T-cell (primary cell): Measurements from ENCODE around the gene CYP2F1. TPM values are rescaled to one million over a fixed set of nuclear protein-coding genes. Genes with fewer than 3 reads are reported as not detected.
A peak's percentile ranks its signal among the peaks of the same experiment; 100 is the strongest.
"Not testable (repeated sequence)": the region's sequence is repeated elsewhere in the genome, so short reads cannot be mapped to it uniquely, and the experiment has no call there.

Experiments
- ATAC-seq, 4 experiments: fragments of 200-7000 bp in 3 of 4; fragments of 150-1000 bp in 1 of 4; cut with Tn5 transposase; replicated peaks in 1 of 4; 1 replicate in 3 of 4; 2 replicates in 1 of 4; pipeline ENCODE4 v1.10.0; 2021; ENCODE audit warnings: moderate library complexity in 3 of 4, mild to moderate bottlenecking in 2 of 4, moderate number of reproducible peaks in 1 of 4
- CTCF ChIA-PET, 2 donors: fragments of 300-600 bp; sonication (Branson Sonifier 250); formaldehyde crosslinking; loops; one replicate each; lab custom pipeline; 2022; ENCODE audit warnings: antibody characterized with exemption in 2 of 2; lab: Charles Lee
- POLR2A ChIA-PET, 2 donors: fragments of 300-600 bp; sonication (Branson Sonifier 250); formaldehyde crosslinking; loops; one replicate each; lab custom pipeline; 2022; ENCODE audit warnings: antibody characterized with exemption in 2 of 2; lab: Charles Lee
- DNase-seq, 35 experiments: peaks; one replicate each; pipeline versions ENCODE4 v3.0.0 to v3.0.0-alpha.2; 2013 to 2023
- H3K27ac ChIP-seq: one replicate; pipeline ENCODE4 v1.5.1; 2013; ENCODE audit warnings: low read length
- H3K27me3 ChIP-seq, 2 experiments: replicated peaks in 1 of 2; 1 replicate in 1 of 2; 2 replicates in 1 of 2; pipeline versions ENCODE4 v1.6.1 to v1.7.0; 2013; ENCODE audit warnings: low read length in 1 of 2, mixed read lengths in 1 of 2; ENCODE audit not compliant: control insufficient read depth in 2 of 2, insufficient read depth in 2 of 2; ENCODE audit errors: extremely low read depth in 1 of 2
- H3K36me3 ChIP-seq, 2 donors: 1 replicate in 1 of 2; 2 replicates in 1 of 2; pipeline versions ENCODE4 v1.6.1 to v1.7.0; 2013; ENCODE audit warnings: low read length in 1 of 2; ENCODE audit not compliant: control insufficient read depth in 2 of 2, insufficient read depth in 1 of 2; ENCODE audit errors: extremely low read depth in 1 of 2
- H3K4me1 ChIP-seq, 2 experiments: 1 replicate in 1 of 2; 2 replicates in 1 of 2; pipeline versions ENCODE4 v1.6.1 to v1.7.0; 2013; ENCODE audit warnings: low read length in 2 of 2, mixed read lengths in 1 of 2; ENCODE audit not compliant: insufficient read depth in 2 of 2, control insufficient read depth in 1 of 2; ENCODE audit errors: extremely low read depth in 1 of 2
- H3K4me3 ChIP-seq, 2 donors: 1 replicate in 1 of 2; 2 replicates in 1 of 2; pipeline versions ENCODE4 v1.5.1 to v1.7.0; 2013; ENCODE audit warnings: mild to moderate bottlenecking in 2 of 2, low read length in 1 of 2, moderate library complexity in 1 of 2; ENCODE audit not compliant: control insufficient read depth in 1 of 2; ENCODE audit errors: extremely low read depth in 1 of 2
- H3K9me3 ChIP-seq: 2 replicates; pipeline ENCODE4 v1.7.0; 2013
- H3K27ac Mint-ChIP-seq, 2 donors: one replicate each; pipeline ENCODE4 v1.8.0; 2020 to 2021; ENCODE audit warnings: mild to moderate bottlenecking in 2 of 2, mixed read lengths in 2 of 2
- H3K27me3 Mint-ChIP-seq, 2 donors: one replicate each; pipeline ENCODE4 v1.8.0; 2021 to 2022; ENCODE audit warnings: mixed read lengths in 2 of 2
- H3K36me3 Mint-ChIP-seq: one replicate; pipeline ENCODE4 v1.8.0; 2021; ENCODE audit warnings: mixed read lengths
- H3K4me1 Mint-ChIP-seq, 3 donors: one replicate each; pipeline ENCODE4 v1.8.0; 2020 to 2022; ENCODE audit warnings: mixed read lengths in 3 of 3, mild to moderate bottlenecking in 1 of 3
- H3K4me3 Mint-ChIP-seq, 3 donors: one replicate each; pipeline ENCODE4 v1.8.0; 2020 to 2022; ENCODE audit warnings: mild to moderate bottlenecking in 3 of 3, mixed read lengths in 3 of 3, moderate library complexity in 3 of 3
- H3K9me3 Mint-ChIP-seq, 3 donors: one replicate each; pipeline ENCODE4 v1.8.0; 2020 to 2022; ENCODE audit warnings: mixed read lengths in 3 of 3
- WGBS: methylation state at CpG from one replicate; pipeline ENCODE4 v1.1.5; 2013; ENCODE audit warnings: missing lambda C conversion rate; ENCODE audit not compliant: insufficient coverage; 5-methylcytosine and 5-hydroxymethylcytosine counted together
- total RNA-seq, 35 experiments: library from RNA in 6 of 35; stranded (reverse) in 6 of 35; fragments of 120-200 nt in 1 of 35; gene quantifications; one replicate each; pipeline versions ENCODE4 v1.2.1 to v1.2.4 and lab custom pipeline; 2013 to 2026

CYP2F1 gene
- total RNA-seq, 5 donors from 2014 or later (not counting 1 experiment from before 2014, with no cell fraction given): 0.83 to 1.3 TPM; not detected in 3

GRCh38 chr19:41122846-41123245 is 8.6 kb downstream of the CYP2F1 start:
- POLR2A ChIA-PET, H3K27ac ChIP-seq, H3K27me3 Mint-ChIP-seq, DNase-seq, H3K4me3 Mint-ChIP-seq, H3K9me3 ChIP-seq, CTCF ChIA-PET, ATAC-seq, H3K36me3 Mint-ChIP-seq, H3K36me3 ChIP-seq, H3K4me3 ChIP-seq, H3K9me3 Mint-ChIP-seq, H3K27me3 ChIP-seq: not testable (repeated sequence)
- peaks cover 47 to 50% (median 47%) of the 10 kb centered on the region in 3 donors for H3K4me1 Mint-ChIP-seq
- peaks cover 4 to 40% of the 10 kb centered on the region in 2 experiments for H3K4me1 ChIP-seq
- WGBS: 89% methylated on average over 7 of the region's 13 CpGs
- peak overlapping the region; percentile 57 to 75 for H3K27ac Mint-ChIP-seq

- Mint-ChIP-seq H3K27me3 (no peaks in the 10 kb centered on the region), H3K9me3 (no peaks in the 10 kb centered on the region), H3K36me3 (no peaks in the 10 kb centered on the region), H3K4me3 (no peak overlapping the region), H3K4me1 (peaks cover 51 to 56% (median 54%) of the 10 kb centered on the region in 3 donors), H3K27ac (peak overlapping the region; percentile 19 to 43)
- no peaks in the 10 kb centered on the region for H3K36me3 ChIP-seq
- H3K4me1 ChIP-seq: peaks cover 4 to 49% of the 10 kb centered on the region in 2 experiments
- no peak overlapping the region for H3K27ac ChIP-seq
- no peaks in the 10 kb centered on the region for H3K9me3 ChIP-seq
- ATAC-seq: no peak
- ChIA-PET CTCF (interaction anchor here (0.6 kb wide), 2 partner anchors 325 to 380 kb away, joined by 8 to 12 read pairs; no protein-coding TSS in a partner anchor), POLR2A (interaction anchor here in 1 of 2 donors (0.6 kb wide), 1 partner anchor 438 kb away, joined by 5 read pairs; no protein-coding TSS in a partner anchor)
- 90% methylated on average over 9 of the region's 11 CpGs for WGBS
- no peak for DNase-seq
- no peak overlapping the region for H3K4me3 ChIP-seq
- no peaks in the 10 kb centered on the region for H3K27me3 ChIP-seq
Measured at GRCh38 chr19:41123716-41124294, 9.6 kb downstream of the CYP2F1 start.

GRCh38 chr19:41126765-41127203 is 12.6 kb downstream of the CYP2F1 start:
- POLR2A ChIA-PET, H3K36me3 ChIP-seq, H3K9me3 ChIP-seq, H3K9me3 Mint-ChIP-seq, H3K4me3 ChIP-seq, H3K27me3 ChIP-seq, H3K4me3 Mint-ChIP-seq, H3K36me3 Mint-ChIP-seq, H3K27me3 Mint-ChIP-seq: not testable (repeated sequence)
- H3K27ac ChIP-seq: peak overlapping the region; percentile 41
- ATAC-seq: peak in 1 of 4 experiments; percentile 22
- H3K4me1 ChIP-seq: peaks cover 0 to 28% of the 10 kb centered on the region in 2 experiments
- no CpG with 5 or more reads among the region's 2 CpGs for WGBS
- peaks cover 30 to 37% (median 35%) of the 10 kb centered on the region in 3 donors for H3K4me1 Mint-ChIP-seq
- peak in 33 of 35 experiments; percentile 8 to 75 (median 52) for DNase-seq
- CTCF ChIA-PET: interaction anchor here in 1 of 2 donors (0.6 to 1.9 kb wide), 2 partner anchors 18 to 1156 kb away, joined by 3 to 11 read pairs; partner anchors contain the start of gene PSMC4
- peak overlapping the region; percentile 36 to 39 for H3K27ac Mint-ChIP-seq

- DNase-seq, H3K9me3 ChIP-seq, H3K4me3 ChIP-seq, H3K36me3 ChIP-seq, H3K36me3 Mint-ChIP-seq, H3K9me3 Mint-ChIP-seq, H3K27me3 ChIP-seq, H3K27me3 Mint-ChIP-seq, ATAC-seq: not testable (repeated sequence)
- 75% methylated on average over 4 of the region's 7 CpGs for WGBS
- peaks cover 0 to 26% of the 10 kb centered on the region in 2 experiments for H3K4me1 ChIP-seq
- Mint-ChIP-seq H3K27ac (peak overlapping the region; percentile 39 to 76), H3K4me3 (peak overlapping the region in 2 of 3 donors; percentile 69 to 77), H3K4me1 (peaks cover 27 to 35% (median 33%) of the 10 kb centered on the region in 3 donors)
- CTCF ChIA-PET: interaction anchor here in 1 of 2 donors (1.9 kb wide), 1 partner anchor 17 kb away, joined by 11 read pairs; no protein-coding TSS in a partner anchor
- peak overlapping the region; percentile 41 for H3K27ac ChIP-seq
- POLR2A ChIA-PET: interaction anchor here in 1 of 2 donors (0.5 kb wide), 1 partner anchor 238 kb away, joined by 13 read pairs; no protein-coding TSS in a partner anchor
Measured at GRCh38 chr19:41127362-41127761, 13.1 kb downstream of the CYP2F1 start.

GRCh38 chr19:41127801-41128300 is 13.6 kb downstream of the CYP2F1 start:
- H3K9me3 ChIP-seq, H3K27me3 Mint-ChIP-seq, H3K36me3 Mint-ChIP-seq, H3K27me3 ChIP-seq, H3K9me3 Mint-ChIP-seq, POLR2A ChIA-PET, H3K36me3 ChIP-seq: not testable (repeated sequence)
- H3K4me3 Mint-ChIP-seq: peak overlapping the region; percentile 61 to 77 (median 69)
- 0% methylated on average over 5 of the region's 29 CpGs for WGBS
- H3K4me1 Mint-ChIP-seq: peaks cover 22 to 30% (median 30%) of the 10 kb centered on the region in 3 donors
- peak overlapping the region; percentile 30 to 76 for H3K27ac Mint-ChIP-seq
- ATAC-seq: peak; percentile 87 to 92 (median 90)
- CTCF ChIA-PET: interaction anchor here in 1 of 2 donors (1.9 kb wide), 1 partner anchor 17 kb away, joined by 11 read pairs; no protein-coding TSS in a partner anchor
- Histone ChIP-seq H3K4me3 (peak overlapping the region in 1 of 2 donors; percentile 28), H3K27ac (peak overlapping the region; percentile 49), H3K4me1 (peaks cover 0 to 23% of the 10 kb centered on the region in 2 experiments)
- DNase-seq: peak; percentile 41 to 88 (median 70)

- H3K4me1 Mint-ChIP-seq: peaks cover 22 to 27% (median 27%) of the 10 kb centered on the region in 3 donors
- H3K4me3 ChIP-seq: no peak overlapping the region
Measured at GRCh38 chr19:41128692-41129091, 14.5 kb downstream of the CYP2F1 start.

More at GRCh38 chr19:41128692-41129091, 14.5 kb downstream of the CYP2F1 start:
- Mint-ChIP-seq H3K9me3 (no peaks in the 10 kb centered on the region), H3K27ac (peak overlapping the region; percentile 55 to 76), H3K27me3 (no peaks in the 10 kb centered on the region), H3K36me3 (no peaks in the 10 kb centered on the region), H3K4me3 (peak overlapping the region in 1 of 3 donors; percentile 19)
- ATAC-seq (no peak), DNase-seq (no peak)
- WGBS: 86% methylated on average over 5 of the region's 6 CpGs
- peaks cover 0 to 23% of the 10 kb centered on the region in 2 experiments for H3K4me1 ChIP-seq
- CTCF ChIA-PET: interaction anchor here in 1 of 2 donors (0.6 kb wide), 1 partner anchor 360 kb away, joined by 3 read pairs; no protein-coding TSS in a partner anchor
- no peaks in the 10 kb centered on the region for H3K9me3 ChIP-seq
- POLR2A ChIA-PET: no interaction called here
- peaks cover 0 to 2% of the 10 kb centered on the region in 2 experiments for H3K27me3 ChIP-seq
- H3K36me3 ChIP-seq: no peaks in the 10 kb centered on the region
- no peak overlapping the region for H3K27ac ChIP-seq
